NCI-H187 treated with DMSO at 0.1 percent for 48 hours (cell line): ENCODE results near the gene SLC6A17.

Source experiments
- DNase-seq: peaks from one replicate; lab custom pipeline; 2025; lab: John Stamatoyannopoulos, UW

Gene SLC6A17

GRCh38 chr1:110205156-110205555 lies 54.9 kb downstream of the SLC6A17 start:
- no peak for DNase-seq

- no peak for DNase-seq
Measured at GRCh38 chr1:110205591-110206155, 55.4 kb downstream of the SLC6A17 start.

- DNase-seq, result no peak
Measured at GRCh38 chr1:110206261-110206920, 56.1 kb downstream of the SLC6A17 start.

GRCh38 chr1:110207831-110208230 lies 57.5 kb downstream of the SLC6A17 start:
- DNase-seq, result no peak

- DNase-seq, result no peak
Measured at GRCh38 chr1:110208916-110209645, 58.8 kb downstream of the SLC6A17 start.

- no peak for DNase-seq
Measured at GRCh38 chr1:110209715-110210603, 59.7 kb downstream of the SLC6A17 start, which contains the start of gene KCNC4. Gene KCNC4 (plus strand): TSS chr1:110210314. CDS start chr1:110211500, 1,186 bp downstream.

- DNase-seq, result no peak
Measured at GRCh38 chr1:110210604-110211495, 60.6 kb downstream of the SLC6A17 start.

GRCh38 chr1:110211496-110212168 lies 61.3 kb downstream of the SLC6A17 start:
- DNase-seq, result no peak

- no peak for DNase-seq
Measured at GRCh38 chr1:110212169-110213142, 62.2 kb downstream of the SLC6A17 start.

- DNase-seq, result no peak
Measured at GRCh38 chr1:110213143-110213540, 62.8 kb downstream of the SLC6A17 start.

GRCh38 chr1:110214454-110215404 lies 64.4 kb downstream of the SLC6A17 start:
- no peak for DNase-seq

GRCh38 chr1:110215621-110216515 lies 65.6 kb downstream of the SLC6A17 start:
- no peak for DNase-seq

- no peak for DNase-seq
Measured at GRCh38 chr1:110216844-110217444, 66.7 kb downstream of the SLC6A17 start.

GRCh38 chr1:110218137-110218536 lies 67.8 kb downstream of the SLC6A17 start:
- DNase-seq, result no peak

GRCh38 chr1:110218739-110219138 lies 68.4 kb downstream of the SLC6A17 start:
- DNase-seq, result no peak

- DNase-seq, result no peak
Measured at GRCh38 chr1:110220324-110220723, 70.0 kb downstream of the SLC6A17 start.

GRCh38 chr1:110221119-110221518 lies 70.8 kb downstream of the SLC6A17 start:
- DNase-seq, result no peak
